Stimulated activated CD8-positive, alpha-beta memory T cell treated with anti-CD3 and anti-CD28 coated beads, Interleukin-12 subunit alpha, Interleukin-12 subunit beta, amount 100 ng/mL, for 1 hour (primary cell): ENCODE measurements around the gene THAP4.

Experiments
- DNase-seq: peaks from one replicate; pipeline ENCODE4 v3.0.0-alpha.2; 2020; ENCODE audit warnings: low read depth

The THAP4 gene

DNA sequence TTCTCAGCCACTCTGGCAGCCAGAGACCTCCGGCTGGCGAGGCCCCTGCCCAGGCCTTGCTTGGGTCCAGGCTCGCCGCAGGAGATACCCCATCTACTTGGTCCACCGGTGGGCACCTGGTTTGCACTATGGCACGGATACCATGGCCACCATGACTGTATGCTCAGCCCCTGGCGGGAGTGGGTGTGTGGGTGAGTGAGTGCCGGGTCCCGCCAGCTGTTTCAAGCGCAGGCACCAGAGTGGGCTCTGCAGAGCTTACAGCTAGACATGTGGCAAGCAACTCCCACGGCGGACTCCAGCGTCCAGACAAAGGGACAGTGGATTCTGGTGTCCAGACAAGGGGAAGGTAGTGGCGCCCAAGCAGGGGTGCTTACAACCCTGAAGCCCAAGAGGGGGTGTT is 2.0 kb upstream of the THAP4 start:
- DNase-seq: no peak

- DNase-seq: no peak
These were observed 1.1 kb upstream of the THAP4 start for GRCh38 chr2:241637795-241638660.

DNA sequence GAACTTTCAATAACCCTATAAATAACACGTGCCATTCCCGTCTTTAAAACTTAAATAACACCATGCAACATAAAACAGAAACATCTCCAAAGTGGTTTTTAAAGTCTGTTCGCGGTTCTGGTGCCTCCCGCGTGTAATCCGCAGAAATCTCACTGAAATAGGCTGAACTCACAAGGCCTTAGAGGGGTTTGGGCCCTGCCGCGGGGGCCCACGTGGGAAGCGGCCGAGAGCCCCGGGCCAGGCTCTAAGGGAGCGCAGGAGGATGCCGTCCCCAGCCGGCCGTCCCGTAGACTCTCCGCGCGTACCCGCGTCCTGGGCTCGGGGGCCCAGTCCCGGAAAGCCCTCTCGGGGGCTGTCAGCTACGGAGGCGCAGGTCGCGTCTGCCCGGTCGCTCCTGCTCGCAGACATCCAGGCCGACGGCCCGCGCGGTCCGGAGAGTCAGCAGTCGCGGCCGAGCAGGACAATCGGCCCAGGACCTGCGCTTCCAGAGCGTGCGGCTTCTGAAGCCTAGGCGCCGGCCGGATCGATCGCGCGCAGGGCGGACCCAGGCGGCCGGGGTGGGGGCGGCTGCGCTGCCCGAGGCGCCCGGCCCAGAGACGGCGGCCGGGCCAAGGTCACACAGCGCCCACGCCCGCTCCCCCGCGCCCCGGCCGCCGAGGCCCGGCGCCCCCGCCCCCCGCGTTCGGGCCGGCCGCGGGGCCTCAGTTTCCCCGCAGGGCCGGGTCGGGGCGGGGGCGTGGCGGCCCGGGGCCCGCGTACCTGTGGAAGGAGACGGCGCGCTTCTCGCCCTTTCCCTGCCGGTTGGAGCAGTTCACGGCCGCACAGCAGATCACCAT is 558 bp downstream of the THAP4 start:
- DNase-seq: no peak

DNA sequence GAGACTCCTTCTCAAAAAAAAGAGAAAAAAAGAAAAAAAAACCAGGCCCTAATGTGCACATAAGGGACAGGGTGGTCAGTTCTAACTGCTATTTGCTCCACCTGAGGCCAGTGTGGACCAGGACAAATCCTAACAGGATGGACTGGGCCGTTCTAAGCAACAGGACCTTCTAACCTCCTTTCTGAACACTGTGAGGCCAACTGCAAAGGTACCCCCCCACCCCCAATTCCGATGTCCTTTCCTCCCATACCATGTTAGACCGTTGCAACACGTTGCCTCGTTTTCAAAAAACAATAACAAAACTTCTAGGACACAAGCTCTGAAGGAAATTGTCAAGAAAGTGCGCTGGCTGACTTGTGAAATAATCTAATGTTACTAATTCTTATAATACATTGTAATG is 1.2 kb downstream of the THAP4 start:
- no peak for DNase-seq

GRCh38 chr2:241633561-241633960 is 3.4 kb downstream of the THAP4 start:
- no peak for DNase-seq

DNA sequence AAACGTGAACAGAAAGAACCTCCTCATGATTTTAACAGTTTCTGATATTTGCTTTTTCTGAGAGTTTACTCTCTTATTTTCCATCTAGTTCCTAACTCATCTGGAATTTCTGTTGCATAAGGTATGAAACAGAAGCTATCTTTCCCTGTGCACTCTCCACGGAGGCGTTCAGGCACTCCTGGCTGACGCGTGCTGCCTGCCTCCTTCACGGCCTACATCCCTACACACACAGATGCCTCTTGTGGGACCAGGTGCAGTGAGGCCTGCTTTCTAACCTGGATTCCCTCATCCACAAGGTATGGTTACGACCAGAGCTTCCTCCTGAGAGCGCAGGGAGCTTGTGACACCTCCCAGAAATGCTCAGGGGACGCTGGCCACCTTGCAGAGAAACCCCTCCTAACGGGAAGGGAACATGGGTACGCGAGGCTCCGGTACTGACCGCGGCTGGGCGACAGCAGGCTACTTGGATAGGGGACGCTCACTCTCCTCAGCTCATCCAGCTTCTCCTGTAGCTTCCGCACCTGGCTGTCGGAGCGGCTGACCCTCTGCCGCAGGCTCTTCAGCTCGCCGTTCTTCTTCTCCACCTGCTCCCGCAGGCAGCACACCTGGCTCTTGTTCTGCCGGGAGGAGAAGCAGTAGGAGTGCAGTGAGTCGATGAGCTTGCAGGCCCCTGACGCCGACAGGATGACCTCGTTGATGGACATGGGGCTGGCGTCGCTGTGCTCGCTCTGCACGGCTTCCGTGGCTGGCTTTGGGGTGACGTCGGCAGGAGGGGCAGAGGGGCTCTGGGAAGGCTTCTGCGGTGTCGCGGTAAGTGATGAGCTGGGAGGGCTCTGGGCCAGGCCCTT is 4.3 kb downstream of the THAP4 start:
- DNase-seq: no peak

DNA sequence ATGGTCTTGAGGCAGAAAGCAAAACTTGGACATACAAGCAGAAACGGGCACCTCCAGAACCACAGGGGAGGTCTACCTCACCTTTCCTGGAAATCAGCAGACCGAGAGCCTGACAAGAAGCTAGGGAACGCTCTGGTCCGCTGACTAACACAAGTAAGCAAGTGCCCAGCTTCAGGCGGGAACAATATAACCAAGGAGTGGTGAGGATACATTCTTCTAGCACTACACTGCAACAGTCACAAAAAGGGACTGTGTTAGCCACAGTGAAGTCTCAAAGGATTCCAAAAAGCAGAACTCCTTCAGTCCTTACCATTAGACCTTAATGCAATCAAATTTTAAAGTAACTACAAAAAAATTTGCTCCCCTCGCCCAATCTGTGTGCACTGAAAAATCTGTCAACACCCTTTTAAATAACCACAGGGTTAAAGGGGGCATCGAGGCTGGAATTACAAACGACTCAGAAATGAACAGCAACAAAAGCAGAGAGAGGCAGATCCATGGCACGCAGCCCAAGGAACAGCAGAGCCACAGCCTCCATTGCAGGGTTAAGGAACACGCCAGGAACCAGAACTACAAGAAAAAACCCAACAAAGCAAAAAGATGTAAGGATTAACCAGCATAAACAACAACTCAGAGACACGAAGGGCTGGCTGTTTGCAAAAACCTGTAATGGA is 7.1 kb downstream of the THAP4 start:
- no peak for DNase-seq

GRCh38 chr2:241627675-241628074 is 9.3 kb downstream of the THAP4 start:
- no peak for DNase-seq

GRCh38 chr2:241620419-241620769 is 16.6 kb downstream of the THAP4 start:
- DNase-seq: no peak

- DNase-seq: no peak
These were observed 17.1 kb downstream of the THAP4 start for GRCh38 chr2:241619597-241620418.

- no peak for DNase-seq
These were observed 18.1 kb downstream of the THAP4 start for GRCh38 chr2:241618829-241619228.

DNA sequence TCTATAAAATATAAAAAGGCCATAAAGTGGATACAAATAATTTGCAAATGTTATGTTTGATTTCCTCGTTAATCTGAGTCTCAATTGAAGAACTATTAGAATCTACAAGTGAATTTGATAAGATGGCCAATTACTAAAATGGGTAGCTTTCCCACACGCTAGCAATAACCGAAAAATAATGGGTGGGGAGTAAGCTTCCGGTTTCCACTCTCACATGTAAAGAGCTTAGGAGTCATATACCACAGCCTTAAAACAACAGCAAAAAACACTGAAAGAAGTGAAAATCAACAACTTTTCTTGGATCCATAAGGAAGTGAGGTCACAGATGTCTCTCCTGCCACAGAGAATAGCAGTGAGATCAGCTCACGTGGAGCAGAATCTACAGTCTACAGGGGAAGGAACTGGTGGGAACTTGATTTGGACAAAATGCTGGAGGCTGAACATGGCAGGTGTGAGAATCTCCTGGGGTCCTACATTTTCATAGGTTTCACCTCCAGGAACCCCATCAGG is 18.6 kb downstream of the THAP4 start:
- no peak for DNase-seq

DNA sequence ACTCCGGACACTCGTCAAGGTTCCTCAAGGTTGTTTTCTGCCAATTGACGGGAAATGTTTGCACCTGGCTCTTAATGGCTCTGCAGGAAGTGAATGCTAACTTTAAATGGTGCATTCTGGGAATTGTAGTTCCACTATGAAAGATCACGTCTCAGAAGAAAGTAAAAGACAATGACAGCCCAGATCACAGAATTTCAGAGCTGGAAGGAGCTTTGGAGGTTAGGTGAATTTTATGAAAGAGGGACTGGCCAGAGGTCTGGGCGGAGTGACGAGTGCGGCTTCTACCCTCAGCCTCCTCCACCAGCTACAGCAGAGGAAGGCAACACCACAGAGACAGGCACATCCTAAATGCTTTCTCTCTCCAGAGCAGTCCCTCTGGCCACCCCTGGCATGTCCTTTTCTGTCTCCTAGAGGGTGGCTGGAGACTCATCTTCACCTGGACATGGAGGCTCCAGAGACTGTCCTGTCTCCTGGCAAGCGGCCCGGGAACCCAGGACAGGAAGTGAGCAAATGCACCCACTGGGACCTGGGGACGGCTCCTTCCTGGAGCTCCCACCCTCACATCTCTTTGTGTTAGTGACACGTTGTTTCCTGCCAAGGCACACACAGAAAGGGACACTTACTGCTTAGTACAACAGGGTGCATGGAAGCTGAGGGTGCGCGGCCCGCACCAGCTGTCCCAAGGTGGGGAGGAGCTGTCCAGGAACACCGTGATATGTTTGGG is 19.4 kb downstream of the THAP4 start:
- DNase-seq: no peak

- DNase-seq: no peak
These were observed 20.5 kb downstream of the THAP4 start for GRCh38 chr2:241616168-241617125.

GRCh38 chr2:241615522-241616052 is 21.4 kb downstream of the THAP4 start:
- no peak for DNase-seq

DNA sequence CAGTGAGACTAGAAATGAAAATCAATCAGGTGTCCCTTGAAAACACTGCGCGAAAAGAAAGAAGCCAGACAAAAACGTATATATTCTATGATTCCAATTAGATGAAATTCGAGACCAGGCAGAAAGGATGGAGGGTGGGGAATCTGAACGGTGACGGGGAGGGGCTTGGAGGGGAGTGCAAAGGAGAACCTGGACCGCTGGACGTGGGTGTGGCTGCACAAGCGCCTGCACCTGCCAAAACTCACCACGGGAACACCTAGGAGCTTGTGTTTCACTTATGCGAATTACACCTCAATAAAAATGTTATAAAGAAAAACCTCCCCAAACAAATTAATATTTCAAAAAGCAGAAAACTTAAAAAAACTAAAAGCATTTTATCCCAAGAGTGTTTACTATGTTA is 21.9 kb downstream of the THAP4 start:
- DNase-seq: no peak

DNA sequence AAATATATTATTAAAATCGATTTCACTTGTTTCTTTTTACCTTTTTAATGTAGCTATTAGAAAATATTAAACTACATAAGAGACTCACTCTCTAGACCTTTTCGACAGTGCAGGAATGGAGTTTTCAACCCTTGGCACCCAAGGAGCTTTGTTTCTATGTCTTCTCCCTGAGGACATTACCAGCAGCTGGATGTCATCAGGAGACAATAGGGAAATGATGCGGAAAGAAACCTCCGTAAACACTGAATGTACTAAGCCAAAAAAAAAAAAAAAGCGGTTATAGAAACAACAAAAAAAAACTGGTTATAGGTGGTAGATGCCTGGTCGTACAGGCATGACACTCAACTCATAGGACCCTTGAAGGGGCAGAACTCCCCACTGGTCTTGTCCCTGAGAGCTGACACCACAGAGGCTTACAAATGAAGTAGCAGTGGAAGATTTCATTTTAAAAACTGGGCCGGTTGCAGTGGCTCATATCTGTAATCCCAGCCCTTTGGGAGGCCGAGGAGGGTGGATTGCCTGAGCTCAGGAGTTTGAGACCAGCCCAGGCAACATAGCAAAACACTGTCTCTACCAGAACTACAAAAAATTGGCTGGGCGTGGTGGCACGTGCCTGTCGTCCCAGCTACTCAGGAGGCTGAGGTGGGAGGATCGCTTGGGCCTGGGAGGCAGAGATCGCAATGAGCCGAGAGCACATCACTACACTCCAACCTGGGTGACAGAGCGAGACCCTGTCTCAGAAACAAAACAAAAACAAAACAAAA is 23.8 kb downstream of the THAP4 start:
- DNase-seq: no peak
